ENCODE measurements around the gene USH1G.

Gene USH1G

DNA sequence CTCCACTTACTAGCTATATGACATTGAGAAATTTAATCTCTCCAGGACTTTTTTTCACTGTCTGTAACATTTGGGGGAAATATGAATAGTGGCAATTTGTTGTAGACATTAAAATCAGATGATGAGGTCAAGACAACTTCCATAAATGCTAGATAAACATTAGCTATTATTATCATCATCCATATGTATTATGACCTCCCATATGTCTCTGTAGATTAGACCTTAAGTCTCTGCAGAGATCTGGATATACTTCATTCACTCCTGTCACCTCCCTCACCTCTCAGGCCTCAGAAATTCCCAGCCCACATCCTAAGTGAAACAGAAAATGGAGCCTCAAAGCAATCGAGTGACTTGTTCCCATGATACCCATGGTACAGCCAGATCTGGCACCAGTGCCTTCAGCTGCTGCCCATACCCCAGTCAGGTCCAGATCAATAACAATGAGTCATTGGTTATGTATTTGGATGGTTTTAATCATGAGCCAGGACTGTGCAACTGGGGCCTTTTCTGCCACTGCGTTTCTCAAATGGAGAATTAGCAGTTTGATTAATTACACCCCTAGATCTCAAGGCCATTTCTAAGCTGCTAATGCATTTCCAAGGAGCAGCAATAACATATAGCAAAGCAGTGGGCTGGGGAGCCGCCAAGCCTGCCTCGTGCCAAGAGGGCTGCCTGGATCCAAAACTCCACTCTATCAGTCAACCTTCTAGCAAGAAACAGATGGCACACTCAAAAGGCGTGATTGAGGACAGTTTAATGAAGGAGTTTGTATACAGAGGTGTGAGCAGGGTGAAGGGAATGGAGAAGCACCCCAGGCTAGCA lies 47.7 kb downstream of the USH1G start:
- no peak overlapping the region for H2BK120ac ChIP-seq (ENCODE audit: low read depth, low read length)
- H2BK15ac ChIP-seq (ENCODE audit: low read depth, poor library complexity, severe bottlenecking): no peak overlapping the region
- no peak overlapping the region for H3K23ac ChIP-seq (ENCODE audit: low read length in 2 of 2)
- H3K14ac ChIP-seq (ENCODE audit: low read length in 2 of 2): no peak overlapping the region
- no peak overlapping the region for H2BK5ac ChIP-seq (ENCODE audit: low read depth, low read length, poor library complexity, severe bottlenecking)
- no peak overlapping the region for H3K9ac ChIP-seq (ENCODE audit: low read length)
- H3K18ac ChIP-seq (ENCODE audit: low read depth in 1 of 2, low read length in 2 of 2): no peak overlapping the region
- peaks cover 15 to 21% of the 10 kb centered on the region in 2 experiments for H3K27me3 ChIP-seq (ENCODE audit: control insufficient read depth in 1 of 2, insufficient read depth in 1 of 2, low read length in 2 of 2)
- H4K8ac ChIP-seq (ENCODE audit: low read length): no peak overlapping the region
- H3K4ac ChIP-seq (ENCODE audit: low read depth in 1 of 2, low read length in 2 of 2): no peak overlapping the region
- H2AFZ ChIP-seq (ENCODE audit: low read depth, low read length): no peak overlapping the region
- no peak overlapping the region for H4K91ac ChIP-seq (ENCODE audit: low read length)
- H3K4me1 ChIP-seq (ENCODE audit: control insufficient read depth, insufficient read depth, low read depth, low read length): peaks cover 20% of the 10 kb centered on the region
- no peaks in the 10 kb centered on the region for H3K36me3 ChIP-seq (ENCODE audit: control insufficient read depth in 1 of 2, insufficient read depth in 2 of 2, low read depth in 1 of 2, low read length in 2 of 2)
- WGBS: 82% methylated on average over 5 of the region's 5 CpGs
- no peak for DNase-seq
- H3K9me3 ChIP-seq (ENCODE audit: control insufficient read depth, low read length): no peaks in the 10 kb centered on the region
- no peak overlapping the region for H2AK5ac ChIP-seq (ENCODE audit: low read length, severe bottlenecking)
- H2BK12ac ChIP-seq (ENCODE audit: low read length in 2 of 2): no peak overlapping the region
- H3K79me1 ChIP-seq (replicated peaks; ENCODE audit: low read length, poor library complexity, severe bottlenecking): peaks cover 17% of the 10 kb centered on the region
- no peak overlapping the region for H3K4me2 ChIP-seq (ENCODE audit: low read length, poor library complexity, severe bottlenecking)
- no peak overlapping the region for H3K27ac ChIP-seq (ENCODE audit: low read length, poor library complexity, severe bottlenecking)
- H3K4me3 ChIP-seq (ENCODE audit: insufficient read depth in 1 of 2, low read depth in 1 of 2, low read length in 2 of 2): no peak overlapping the region

DNA sequence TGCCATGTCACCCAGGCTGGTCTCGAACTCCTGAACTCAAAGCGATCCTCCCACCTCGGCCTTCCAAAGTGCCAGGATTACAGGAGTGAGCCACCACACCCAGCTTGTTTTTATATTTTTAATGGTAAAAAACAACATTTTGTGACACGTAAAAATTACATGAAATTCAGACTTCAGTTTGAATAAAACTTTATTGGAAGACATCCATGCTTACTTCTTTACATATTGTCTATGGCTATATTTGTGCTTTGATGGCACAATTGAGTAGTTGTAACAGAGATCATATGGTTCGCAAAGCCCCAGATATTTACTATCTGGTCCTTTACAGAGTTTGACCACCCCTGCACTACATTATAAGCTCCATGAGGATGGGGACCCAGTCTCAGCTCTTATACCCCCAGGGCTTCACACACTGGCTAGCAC lies 48.4 kb downstream of the USH1G start:
- no peak overlapping the region for H2AFZ ChIP-seq (ENCODE audit: low read depth, low read length)
- no peaks in the 10 kb centered on the region for H3K9me3 ChIP-seq (ENCODE audit: control insufficient read depth, low read length)
- H3K14ac ChIP-seq (ENCODE audit: low read length in 2 of 2): no peak overlapping the region
- peaks cover 17% of the 10 kb centered on the region for H3K79me1 ChIP-seq (replicated peaks; ENCODE audit: low read length, poor library complexity, severe bottlenecking)
- no peak overlapping the region for H3K27ac ChIP-seq (ENCODE audit: low read length, poor library complexity, severe bottlenecking)
- no peak overlapping the region for H3K4me2 ChIP-seq (ENCODE audit: low read length, poor library complexity, severe bottlenecking)
- peaks cover 23% of the 10 kb centered on the region for H3K4me1 ChIP-seq (ENCODE audit: control insufficient read depth, insufficient read depth, low read depth, low read length)
- peaks cover 3 to 4% of the 10 kb centered on the region in 2 experiments for H3K36me3 ChIP-seq (ENCODE audit: control insufficient read depth in 1 of 2, insufficient read depth in 2 of 2, low read depth in 1 of 2, low read length in 2 of 2)
- 100% methylated on average over 2 of the region's 5 CpGs for WGBS
- no peak overlapping the region for H3K4ac ChIP-seq (ENCODE audit: low read depth in 1 of 2, low read length in 2 of 2)
- no peak overlapping the region for H2BK12ac ChIP-seq (ENCODE audit: low read length in 2 of 2)
- H3K27me3 ChIP-seq (ENCODE audit: control insufficient read depth in 1 of 2, insufficient read depth in 1 of 2, low read length in 2 of 2): peaks cover 10 to 21% of the 10 kb centered on the region in 2 experiments
- no peak overlapping the region for H3K23ac ChIP-seq (ENCODE audit: low read length in 2 of 2)
- H3K9ac ChIP-seq (ENCODE audit: low read length): no peak overlapping the region
- H4K91ac ChIP-seq (ENCODE audit: low read length): no peak overlapping the region
- no peak overlapping the region for H2BK5ac ChIP-seq (ENCODE audit: low read depth, low read length, poor library complexity, severe bottlenecking)
- H3K18ac ChIP-seq (ENCODE audit: low read depth in 1 of 2, low read length in 2 of 2): no peak overlapping the region
- H4K8ac ChIP-seq (ENCODE audit: low read length): no peak overlapping the region
- H3K4me3 ChIP-seq (ENCODE audit: insufficient read depth in 1 of 2, low read depth in 1 of 2, low read length in 2 of 2): no peak overlapping the region
- no peak for DNase-seq
- no peak overlapping the region for H2BK120ac ChIP-seq (ENCODE audit: low read depth, low read length)
- no peak overlapping the region for H2BK15ac ChIP-seq (ENCODE audit: low read depth, poor library complexity, severe bottlenecking)
- H2AK5ac ChIP-seq (ENCODE audit: low read length, severe bottlenecking): no peak overlapping the region

DNA sequence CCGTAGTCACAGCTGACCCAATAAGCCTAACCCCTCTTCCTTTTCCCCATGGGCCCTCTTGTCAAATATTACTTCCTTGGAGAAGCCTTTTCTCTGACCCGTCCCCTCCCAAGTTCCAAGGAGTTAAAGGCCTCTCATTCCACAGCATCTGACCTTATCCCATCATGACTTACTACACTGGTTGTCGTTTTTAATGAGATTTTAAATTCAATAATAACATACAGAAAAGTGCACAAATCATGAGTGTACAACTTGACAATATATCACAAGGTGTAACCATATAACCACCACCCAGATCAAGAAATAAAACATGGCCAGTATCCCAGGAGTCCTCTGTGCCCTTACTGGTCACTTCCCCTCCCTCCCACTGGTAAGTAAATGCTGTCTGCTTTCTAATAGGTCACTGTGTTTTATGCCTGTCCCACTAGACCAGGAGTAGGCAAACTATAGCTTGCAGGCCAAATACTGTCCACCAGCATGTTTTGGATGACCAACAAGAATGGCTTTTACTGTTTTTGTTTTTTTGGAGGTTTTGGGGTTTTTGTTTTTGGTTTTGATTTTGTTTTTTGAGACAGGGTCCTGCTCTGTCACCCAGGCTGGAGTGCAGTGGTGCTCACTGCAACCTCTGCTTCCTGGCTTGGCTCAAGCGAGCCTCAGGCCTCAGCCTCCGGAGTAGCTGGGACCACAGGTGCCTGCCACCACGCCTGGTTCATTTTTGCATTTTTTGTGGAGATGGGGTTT lies 49.0 kb downstream of the USH1G start:
- H2BK120ac ChIP-seq (ENCODE audit: low read depth, low read length): no peak overlapping the region
- H3K27me3 ChIP-seq (ENCODE audit: control insufficient read depth in 1 of 2, insufficient read depth in 1 of 2, low read length in 2 of 2): peaks cover 6 to 21% of the 10 kb centered on the region in 2 experiments
- peak overlapping the region in 1 of 2 experiments; percentile 91 for H3K4me3 ChIP-seq (ENCODE audit: insufficient read depth in 1 of 2, low read depth in 1 of 2, low read length in 2 of 2)
- 64% methylated on average over 5 of the region's 6 CpGs for WGBS
- H3K79me1 ChIP-seq (replicated peaks; ENCODE audit: low read length, poor library complexity, severe bottlenecking): peaks cover 17% of the 10 kb centered on the region
- no peak overlapping the region for H3K18ac ChIP-seq (ENCODE audit: low read depth in 1 of 2, low read length in 2 of 2)
- peak overlapping the region; percentile 79 for H3K4me2 ChIP-seq (ENCODE audit: low read length, poor library complexity, severe bottlenecking)
- no peak overlapping the region for H2BK5ac ChIP-seq (ENCODE audit: low read depth, low read length, poor library complexity, severe bottlenecking)
- H2AK5ac ChIP-seq (ENCODE audit: low read length, severe bottlenecking): no peak overlapping the region
- no peak overlapping the region for H3K14ac ChIP-seq (ENCODE audit: low read length in 2 of 2)
- peak overlapping the region; percentile 98 for H3K9ac ChIP-seq (ENCODE audit: low read length)
- H3K36me3 ChIP-seq (ENCODE audit: control insufficient read depth in 1 of 2, insufficient read depth in 2 of 2, low read depth in 1 of 2, low read length in 2 of 2): peaks cover 4 to 7% of the 10 kb centered on the region in 2 experiments
- H3K9me3 ChIP-seq (ENCODE audit: control insufficient read depth, low read length): no peaks in the 10 kb centered on the region
- H2BK12ac ChIP-seq (ENCODE audit: low read length in 2 of 2): no peak overlapping the region
- no peak overlapping the region for H2BK15ac ChIP-seq (ENCODE audit: low read depth, poor library complexity, severe bottlenecking)
- no peak overlapping the region for H3K4ac ChIP-seq (ENCODE audit: low read depth in 1 of 2, low read length in 2 of 2)
- peak overlapping the region; percentile 4 for H4K8ac ChIP-seq (ENCODE audit: low read length)
- H4K91ac ChIP-seq (ENCODE audit: low read length): no peak overlapping the region
- no peak overlapping the region for H2AFZ ChIP-seq (ENCODE audit: low read depth, low read length)
- no peak overlapping the region for H3K27ac ChIP-seq (ENCODE audit: low read length, poor library complexity, severe bottlenecking)
- H3K4me1 ChIP-seq (ENCODE audit: control insufficient read depth, insufficient read depth, low read depth, low read length): peaks cover 23% of the 10 kb centered on the region
- H3K23ac ChIP-seq (ENCODE audit: low read length in 2 of 2): no peak overlapping the region
- peak; percentile 25 for DNase-seq

Data from mesenchymal stem cell (in vitro differentiated cells and primary cell).